CD14-positive monocyte (primary cell): ENCODE measurements around the gene ZNF324. TPM values are rescaled to one million over a fixed set of nuclear protein-coding genes. Genes with fewer than 3 reads are reported as not detected.
A peak's percentile ranks its signal among the peaks of the same experiment; 100 is the strongest.

Source experiments
- DNase-seq, 3 donors: peaks; one replicate each; pipeline ENCODE4 v3.0.0-alpha.2; 2011 to 2022
- H2AFZ ChIP-seq: 2 replicates; pipeline ENCODE4 v1.6.0; 2012; ENCODE audit warnings: mild to moderate bottlenecking, low read depth, low read length, inconsistent platforms; ENCODE audit not compliant: insufficient read depth, poor library complexity, severe bottlenecking
- H3K27ac ChIP-seq, 2 donors: 1 replicate in 1 of 2; 2 replicates in 1 of 2; pipeline ENCODE4 v1.5.1; 2012 to 2013; ENCODE audit warnings: low read length in 2 of 2, control low read depth in 1 of 2, inconsistent platforms in 1 of 2, low read depth in 1 of 2, mild to moderate bottlenecking in 1 of 2
- H3K27me3 ChIP-seq, 2 donors: one replicate each; pipeline versions ENCODE4 v1.6.0 to v1.6.1; 2011 to 2013; ENCODE audit warnings: low read length in 2 of 2; ENCODE audit not compliant: control insufficient read depth in 2 of 2, insufficient read depth in 2 of 2
- H3K36me3 ChIP-seq, 2 donors: replicated peaks in 1 of 2; 1 replicate in 1 of 2; 2 replicates in 1 of 2; pipeline versions ENCODE4 v1.5.1 to v1.6.1; 2012 to 2013; ENCODE audit warnings: low read length in 2 of 2, control low read depth in 1 of 2, inconsistent platforms in 1 of 2, mild to moderate bottlenecking in 1 of 2; ENCODE audit not compliant: insufficient read depth in 2 of 2, control insufficient read depth in 1 of 2
- H3K4me1 ChIP-seq, 2 donors: 1 replicate in 1 of 2; 2 replicates in 1 of 2; pipeline versions ENCODE4 v1.5.1 to v1.6.1; 2012 to 2013; ENCODE audit warnings: low read length in 2 of 2, control low read depth in 1 of 2, inconsistent platforms in 1 of 2, mild to moderate bottlenecking in 1 of 2, moderate library complexity in 1 of 2; ENCODE audit not compliant: insufficient read depth in 2 of 2, control insufficient read depth in 1 of 2
- H3K4me2 ChIP-seq: replicated peaks from 2 replicates; pipeline ENCODE3; 2012; ENCODE audit warnings: low read length, moderate library complexity, mild to moderate bottlenecking; ENCODE audit not compliant: poor library complexity, severe bottlenecking; ENCODE audit errors: extremely low read depth
- H3K4me3 ChIP-seq, 3 experiments: fragments of 200-600 bp in 1 of 3; sonication (generic) in 1 of 3; replicated peaks in 1 of 3; 1 replicate in 2 of 3; 2 replicates in 1 of 3; pipeline ENCODE4 v1.5.1; 2011 to 2013; ENCODE audit warnings: low read length in 3 of 3, mild to moderate bottlenecking in 3 of 3, control low read depth in 2 of 3, low read depth in 2 of 3, inconsistent platforms in 1 of 3, moderate library complexity in 1 of 3
- H3K79me2 ChIP-seq: 2 replicates; pipeline ENCODE4 v1.6.0; 2012; ENCODE audit warnings: mild to moderate bottlenecking, control low read depth, inconsistent platforms, low read length, moderate library complexity; ENCODE audit not compliant: insufficient read depth
- H3K9ac ChIP-seq: 2 replicates; pipeline ENCODE4 v1.6.0; 2017; ENCODE audit warnings: low read length, mild to moderate bottlenecking; ENCODE audit not compliant: insufficient read depth, poor library complexity, severe bottlenecking
- H3K9me3 ChIP-seq, 2 donors: replicated peaks in 1 of 2; 1 replicate in 1 of 2; 2 replicates in 1 of 2; pipeline versions ENCODE4 v1.5.1 to v1.6.1; 2012 to 2013; ENCODE audit warnings: low read length in 2 of 2, control low read depth in 1 of 2; ENCODE audit not compliant: control insufficient read depth in 1 of 2, insufficient read depth in 1 of 2
- H4K20me1 ChIP-seq: 2 replicates; pipeline ENCODE4 v1.6.0; 2012; ENCODE audit warnings: mild to moderate bottlenecking, low read length, control low read depth, moderate library complexity; ENCODE audit not compliant: insufficient read depth
- H3K27ac Mint-ChIP-seq, 7 donors: one replicate each; pipeline ENCODE4 v1.8.0; 2020; ENCODE audit warnings: mild to moderate bottlenecking in 7 of 7, mixed read lengths in 7 of 7, moderate library complexity in 6 of 7, inconsistent platforms in 2 of 7
- H3K27me3 Mint-ChIP-seq, 3 donors: one replicate each; pipeline ENCODE4 v1.8.0; 2021 to 2022; ENCODE audit warnings: low read depth in 3 of 3, mild to moderate bottlenecking in 3 of 3, mixed read lengths in 3 of 3, moderate library complexity in 3 of 3, inconsistent platforms in 1 of 3
- H3K36me3 Mint-ChIP-seq, 2 donors: one replicate each; pipeline ENCODE4 v1.8.0; 2020; ENCODE audit warnings: mixed read lengths in 2 of 2, inconsistent platforms in 1 of 2, mild to moderate bottlenecking in 1 of 2
- H3K4me1 Mint-ChIP-seq: one replicate; pipeline ENCODE4 v1.8.0; 2020; ENCODE audit warnings: mild to moderate bottlenecking, mixed read lengths
- H3K4me3 Mint-ChIP-seq, 2 donors: one replicate each; pipeline ENCODE4 v1.8.0; 2020; ENCODE audit warnings: mild to moderate bottlenecking in 2 of 2, mixed read lengths in 2 of 2, moderate library complexity in 1 of 2
- H3K9me3 Mint-ChIP-seq, 7 donors: one replicate each; pipeline ENCODE4 v1.8.0; 2020 to 2022; ENCODE audit warnings: mixed read lengths in 7 of 7, mild to moderate bottlenecking in 6 of 7, moderate library complexity in 6 of 7, inconsistent platforms in 2 of 7
- CTCF ChIP-seq: fragments of 200-600 bp; IDR thresholded peaks from one replicate; pipeline ENCODE4 v1.8.0; 2022; ENCODE audit warnings: antibody characterized with exemption, mild to moderate bottlenecking
- WGBS: methylation state at CpG from one replicate; pipeline ENCODE4 v1.1.5; 2013; ENCODE audit warnings: missing lambda C conversion rate; ENCODE audit not compliant: insufficient coverage; 5-methylcytosine and 5-hydroxymethylcytosine counted together
- intact Hi-C, 2 donors: fragments of 100-400 bp; cut with micrococcal nuclease; formaldehyde crosslinking; loops; one replicate each; pipeline versions ENCODE4 v1.15.0 to v1.15.1; 2023
- polyA plus RNA-seq, 3 donors: library from polyadenylated mRNA; depleted of rRNA in 1 of 3; unstranded in 2 of 3; stranded (reverse) in 1 of 3; fragments of 300-500 nt in 2 of 3; fragments of >200 nt in 1 of 3; fragmentation: Illumina TruSeq in 2 of 3; gene quantifications; 1 replicate in 2 of 3; 2 replicates in 1 of 3; pipeline ENCODE4 v1.2.3, GENCODE V29; 2012 to 2021

ZNF324 gene
- polyA plus RNA-seq, 3 donors, result 4.1 to 5.7 (median 5.3) TPM

DNA sequence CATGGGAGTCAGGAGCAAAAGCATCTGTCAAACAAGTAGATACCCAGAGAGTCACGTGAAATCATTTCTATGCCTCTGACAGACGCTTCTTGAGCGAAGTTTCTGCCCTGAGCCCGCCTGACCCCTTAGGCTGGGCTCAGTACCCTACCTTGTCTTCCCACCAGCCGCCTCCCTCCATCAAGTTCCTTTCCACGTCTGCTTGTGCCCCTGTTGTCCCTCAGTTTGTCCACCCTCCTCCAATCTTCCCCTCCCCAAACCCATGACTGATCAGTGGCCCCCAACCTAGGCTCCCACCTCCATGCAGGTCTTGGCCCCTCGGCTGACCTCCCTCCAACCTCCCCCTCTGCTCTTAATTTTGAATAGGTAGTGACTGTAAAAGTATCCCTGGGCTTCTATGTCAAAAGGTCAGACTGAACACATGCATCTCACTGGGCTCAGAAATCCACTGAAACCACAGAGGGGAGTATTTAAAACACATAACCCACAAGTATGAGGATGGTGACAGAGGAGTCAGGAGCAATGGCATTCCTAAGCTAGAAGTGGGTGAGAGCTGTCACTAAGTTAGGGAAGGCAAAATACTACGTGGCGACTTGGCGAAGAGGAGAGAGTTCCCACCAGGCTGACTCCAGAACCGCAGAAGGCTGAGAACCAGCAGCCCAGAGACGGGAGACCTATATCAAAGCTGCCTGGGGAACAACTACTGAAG lies 7.6 kb downstream of the ZNF324 start:
- DNase-seq, result no peak
- H3K27me3 Mint-ChIP-seq, result peaks cover 2 to 6% (median 2%) of the 10 kb centered on the region in 3 donors
- no peak overlapping the region for H3K4me2 ChIP-seq
- H4K20me1 ChIP-seq, result no peaks in the 10 kb centered on the region
- no peak for TF ChIP-seq CTCF
- WGBS, result 90% methylated on average over 10 of the region's 12 CpGs
- intact Hi-C loops, result no loop called here
- H3K36me3 Mint-ChIP-seq, result peaks cover 36 to 37% of the 10 kb centered on the region in 2 donors
- no peaks in the 10 kb centered on the region for H3K9me3 ChIP-seq
- peak overlapping the region in 5 of 7 donors; percentile 33 to 98 (median 73) for H3K27ac Mint-ChIP-seq
- no peak overlapping the region for H3K9ac ChIP-seq
- no peak overlapping the region for H3K27ac ChIP-seq
- H3K79me2 ChIP-seq, result no peaks in the 10 kb centered on the region
- no peak overlapping the region for H2AFZ ChIP-seq
- H3K4me1 Mint-ChIP-seq, result peaks cover 17% of the 10 kb centered on the region
- H3K4me3 ChIP-seq, result no peak overlapping the region
- peaks cover 0 to 3% (median 0%) of the 10 kb centered on the region in 7 donors for H3K9me3 Mint-ChIP-seq
- no peaks in the 10 kb centered on the region for H3K27me3 ChIP-seq
- peaks cover 28 to 29% of the 10 kb centered on the region in 2 donors for H3K36me3 ChIP-seq
- H3K4me3 Mint-ChIP-seq, result no peak overlapping the region
- peaks cover 14 to 21% of the 10 kb centered on the region in 2 donors for H3K4me1 ChIP-seq

- peaks cover 17% of the 10 kb centered on the region for H3K4me1 Mint-ChIP-seq
- Histone ChIP-seq H3K4me3 (peak overlapping the region; percentile 54 to 81 (median 68)), H3K27ac (peak overlapping the region; percentile 80 to 89), H3K27me3 (no peaks in the 10 kb centered on the region), H3K36me3 (peaks cover 23 to 25% of the 10 kb centered on the region in 2 donors), H3K4me1 (peaks cover 14 to 21% of the 10 kb centered on the region in 2 donors), H4K20me1 (no peaks in the 10 kb centered on the region), H3K79me2 (no peaks in the 10 kb centered on the region), H3K9me3 (no peaks in the 10 kb centered on the region), H2AFZ (peak overlapping the region; percentile 92), H3K9ac (peak overlapping the region; percentile 70), H3K4me2 (peak overlapping the region; percentile 88)
- 20% methylated on average over 23 of the region's 27 CpGs for WGBS
- DNase-seq, result no peak
- peak overlapping the region; percentile 86 to 95 for H3K4me3 Mint-ChIP-seq
- H3K36me3 Mint-ChIP-seq, result peaks cover 32% of the 10 kb centered on the region in 2 donors
- peaks cover 0 to under 1% (median 0%) of the 10 kb centered on the region in 7 donors for H3K9me3 Mint-ChIP-seq
- TF ChIP-seq CTCF, result no peak
- peaks cover 2 to 6% (median 2%) of the 10 kb centered on the region in 3 donors for H3K27me3 Mint-ChIP-seq
- intact Hi-C loops, result no loop called here
- peak overlapping the region; percentile 94 to 99 (median 98) for H3K27ac Mint-ChIP-seq
Measured at GRCh38 chr19:58474997-58475713, 8.3 kb downstream of the ZNF324 start.
